GM10266 (cell line): Measurements from ENCODE around the gene MT1B.
A peak's percentile ranks its signal among the peaks of the same experiment; 100 is the strongest.

Source experiments
- DNase-seq: peaks from one replicate; pipeline ENCODE4 v3.0.0; 2012; ENCODE audit errors: extremely low spot score
- TF ChIP-seq, protein P1 (sequence below): IDR thresholded peaks from 2 replicates; pipeline ENCODE4 v1.5.1; 2012; ENCODE audit warnings: mild to moderate bottlenecking, low read depth; ENCODE audit not compliant: control insufficient read depth, insufficient read depth; ENCODE audit errors: missing control alignments

Gene MT1B

DNA sequence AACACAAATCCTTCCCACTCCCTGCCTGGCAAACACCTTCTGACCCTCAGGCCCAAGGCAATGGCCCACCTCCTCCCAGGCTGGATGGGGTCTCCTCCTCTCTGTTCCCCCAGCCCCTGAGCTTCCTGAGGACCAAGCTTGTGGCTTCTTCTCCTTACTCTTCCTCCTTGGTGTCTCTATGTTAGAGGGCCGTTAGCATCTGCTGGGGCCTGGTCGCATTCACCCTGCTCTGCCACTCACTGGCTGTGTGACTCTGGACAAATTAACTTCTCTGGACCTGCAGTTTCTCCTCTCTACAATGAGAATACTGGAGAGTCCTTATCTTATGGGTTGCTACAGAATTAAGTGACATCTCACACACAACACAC lies 44.0 kb upstream of the MT1B start:
- no peak for DNase-seq
- TF ChIP-seq, protein P1, sequence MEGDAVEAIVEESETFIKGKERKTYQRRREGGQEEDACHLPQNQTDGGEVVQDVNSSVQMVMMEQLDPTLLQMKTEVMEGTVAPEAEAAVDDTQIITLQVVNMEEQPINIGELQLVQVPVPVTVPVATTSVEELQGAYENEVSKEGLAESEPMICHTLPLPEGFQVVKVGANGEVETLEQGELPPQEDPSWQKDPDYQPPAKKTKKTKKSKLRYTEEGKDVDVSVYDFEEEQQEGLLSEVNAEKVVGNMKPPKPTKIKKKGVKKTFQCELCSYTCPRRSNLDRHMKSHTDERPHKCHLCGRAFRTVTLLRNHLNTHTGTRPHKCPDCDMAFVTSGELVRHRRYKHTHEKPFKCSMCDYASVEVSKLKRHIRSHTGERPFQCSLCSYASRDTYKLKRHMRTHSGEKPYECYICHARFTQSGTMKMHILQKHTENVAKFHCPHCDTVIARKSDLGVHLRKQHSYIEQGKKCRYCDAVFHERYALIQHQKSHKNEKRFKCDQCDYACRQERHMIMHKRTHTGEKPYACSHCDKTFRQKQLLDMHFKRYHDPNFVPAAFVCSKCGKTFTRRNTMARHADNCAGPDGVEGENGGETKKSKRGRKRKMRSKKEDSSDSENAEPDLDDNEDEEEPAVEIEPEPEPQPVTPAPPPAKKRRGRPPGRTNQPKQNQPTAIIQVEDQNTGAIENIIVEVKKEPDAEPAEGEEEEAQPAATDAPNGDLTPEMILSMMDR: no peak

DNA sequence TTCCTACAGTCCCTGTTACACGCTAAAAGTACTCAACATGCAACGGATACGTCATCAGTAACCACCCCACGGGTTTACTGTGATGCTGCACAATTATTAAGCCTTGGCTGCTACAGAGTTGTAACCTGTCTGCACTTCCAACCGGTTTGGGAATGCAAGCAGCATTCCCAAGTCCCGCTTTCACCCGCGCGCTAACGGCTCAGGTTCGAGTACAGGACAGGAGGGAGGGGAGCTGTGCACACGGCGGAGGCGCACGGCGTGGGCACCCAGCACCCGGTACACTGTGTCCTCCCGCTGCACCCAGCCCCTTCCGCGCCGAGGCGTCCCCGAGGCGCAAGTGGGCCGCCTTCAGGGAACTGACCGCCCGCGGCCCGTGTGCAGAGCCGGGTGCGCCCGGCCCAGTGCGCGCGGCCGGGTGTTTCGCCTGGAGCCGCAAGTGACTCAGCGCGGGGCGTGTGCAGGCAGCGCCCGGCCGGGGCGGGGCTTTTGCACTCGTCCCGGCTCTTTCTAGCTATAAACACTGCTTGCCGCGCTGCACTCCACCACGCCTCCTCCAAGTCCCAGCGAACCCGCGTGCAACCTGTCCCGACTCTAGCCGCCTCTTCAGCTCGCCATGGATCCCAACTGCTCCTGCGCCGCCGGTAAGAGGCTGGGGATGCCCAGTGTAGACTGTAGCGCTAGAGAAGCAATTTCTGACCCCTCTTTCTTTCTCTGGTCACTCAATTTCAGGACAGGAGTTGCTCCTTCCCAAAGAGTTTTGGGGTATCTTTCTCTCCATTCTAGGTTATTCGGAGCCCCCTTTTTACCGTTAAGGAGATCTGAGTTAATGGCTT lies 43.4 kb upstream of the MT1B start, which contains the start of gene MT2A:
MT2A (plus strand) TSS at position 542 of the 833 bp plus-strand sequence; CDS start at position 614, 72 bp downstream.
- TF ChIP-seq, protein P1: no peak
- DNase-seq: peak; percentile 94

DNA sequence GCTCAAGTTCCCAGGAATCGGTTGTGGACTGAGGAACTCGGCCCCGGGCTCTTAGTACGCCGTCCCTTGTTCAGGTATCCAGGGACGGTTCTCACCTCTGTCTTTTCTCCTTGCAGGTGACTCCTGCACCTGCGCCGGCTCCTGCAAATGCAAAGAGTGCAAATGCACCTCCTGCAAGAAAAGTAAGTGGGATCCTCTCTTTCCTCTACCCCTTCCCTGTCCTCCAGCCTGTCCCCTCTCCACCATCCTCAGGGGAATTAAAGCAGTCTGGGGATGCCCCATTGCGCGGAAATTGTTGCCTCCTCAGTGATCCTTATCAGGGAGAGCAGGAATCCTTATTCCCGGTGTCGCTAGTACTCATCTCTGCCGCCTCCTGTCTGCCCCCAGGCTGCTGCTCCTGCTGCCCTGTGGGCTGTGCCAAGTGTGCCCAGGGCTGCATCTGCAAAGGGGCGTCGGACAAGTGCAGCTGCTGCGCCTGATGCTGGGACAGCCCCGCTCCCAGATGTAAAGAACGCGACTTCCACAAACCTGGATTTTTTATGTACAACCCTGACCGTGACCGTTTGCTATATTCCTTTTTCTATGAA lies 42.7 kb upstream of the MT1B start:
- no peak for DNase-seq
- TF ChIP-seq, protein P1: no peak

DNA sequence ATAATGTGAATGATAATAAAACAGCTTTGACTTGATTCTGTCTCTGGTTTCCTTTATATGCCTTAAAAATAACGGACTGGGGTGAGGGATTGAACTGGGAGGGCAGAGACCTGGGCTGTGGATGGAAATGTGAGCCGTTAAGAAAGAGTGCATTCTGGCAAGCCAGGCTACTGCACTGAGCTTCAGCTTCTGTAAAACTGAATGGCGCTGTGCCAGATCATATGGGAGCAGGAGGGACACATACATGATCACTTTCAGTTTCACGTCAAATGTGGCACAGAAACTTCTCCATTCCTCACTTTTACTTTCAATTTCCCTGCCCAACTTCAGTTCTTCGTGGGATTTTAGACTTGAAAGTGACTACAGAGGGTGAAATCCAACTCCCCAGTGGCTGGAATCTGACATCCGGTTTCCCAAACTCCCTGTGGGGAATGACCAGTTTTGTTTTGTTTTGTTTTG lies 42.2 kb upstream of the MT1B start:
- TF ChIP-seq, protein P1: no peak
- peak; percentile 85 for DNase-seq

DNA sequence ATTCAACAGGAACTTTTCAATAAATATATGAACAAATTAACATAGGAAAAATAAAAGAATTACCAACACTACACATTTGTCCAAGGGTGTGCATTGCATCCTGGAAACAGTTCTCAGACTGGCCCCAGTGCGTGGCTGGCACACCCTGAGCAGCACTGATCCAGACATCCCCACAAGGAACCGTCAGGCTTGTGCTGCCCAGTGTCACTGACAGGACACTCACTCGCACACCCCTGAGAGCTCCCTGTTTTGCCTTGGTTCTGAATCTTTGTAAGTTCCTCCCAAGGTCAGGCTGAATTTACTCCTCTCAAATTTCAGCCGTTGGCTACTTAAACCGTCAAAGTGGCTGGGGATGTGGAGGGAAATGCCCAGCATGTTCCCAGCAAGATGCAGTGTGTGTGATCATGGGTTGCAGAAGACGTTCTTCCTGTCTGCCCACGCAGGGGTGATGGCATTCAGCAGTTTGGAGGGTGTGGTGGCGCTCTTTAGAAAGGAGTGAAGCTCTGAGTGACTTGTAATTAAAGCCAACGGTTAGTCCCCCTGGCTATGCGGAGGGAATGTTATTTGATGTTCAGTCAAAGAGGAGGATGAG lies 41.6 kb upstream of the MT1B start:
- DNase-seq: peak; percentile 50

DNA sequence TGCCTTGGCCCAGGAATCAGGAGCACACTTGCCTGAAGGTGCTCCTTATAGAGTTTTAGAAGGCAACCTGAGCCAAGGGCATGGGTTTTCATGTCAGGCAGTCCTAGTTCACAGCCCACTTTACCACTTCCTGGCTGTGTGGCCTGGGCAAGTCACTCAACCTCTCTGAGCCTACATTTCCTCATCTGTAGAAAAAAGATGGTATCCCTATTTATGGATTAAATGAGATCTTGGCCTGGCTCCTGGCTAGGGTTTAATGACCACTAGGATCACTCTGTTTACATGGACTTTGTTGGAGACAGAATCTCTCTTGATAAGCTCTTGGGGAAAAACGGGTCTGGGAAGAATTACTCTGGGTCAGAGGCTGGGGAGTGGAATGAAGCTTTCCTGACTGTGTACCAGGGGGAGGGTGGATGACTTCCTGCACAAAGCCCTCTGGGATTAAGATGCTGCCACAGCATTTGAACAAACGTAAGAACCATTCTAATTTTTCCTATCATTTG lies 41.0 kb upstream of the MT1B start:
- TF ChIP-seq, protein P1: no peak
- no peak for DNase-seq

More for the DNA sequence above, 41.6 kb upstream of the MT1B start:
- TF ChIP-seq, protein P1: peak; percentile 5
